ENCODE data around the gene FAM114A1. TPM values are rescaled to one million over a fixed set of nuclear protein-coding genes. Genes with fewer than 3 reads are reported as not detected.

Gene FAM114A1
- total and polyA plus RNA-seq, 2 experiments from 2014 or later, result 13.0 to 14.5 TPM

GRCh38 chr4:38917481-38918025 is 49.9 kb downstream of the FAM114A1 start:
- Mint-ChIP-seq H3K4me1 (no peaks in the 10 kb centered on the region), H3K9me3 (no peaks in the 10 kb centered on the region), H3K4me3 (no peak overlapping the region), H3K36me3 (ENCODE audit: low read depth) (peaks cover 7% of the 10 kb centered on the region; the same call in 2 of the 3 replicates), H3K27me3 (ENCODE audit: insufficient read depth, low read depth, poor library complexity) (peaks cover 1% of the 10 kb centered on the region), H3K27ac (no peak overlapping the region)
- Histone ChIP-seq H4K20me1 (replicated peaks; ENCODE audit: insufficient read depth) (no peaks in the 10 kb centered on the region), H3K9me2 (ENCODE audit: insufficient read depth) (no peaks in the 10 kb centered on the region), H2AFZ (no peak overlapping the region), H3K36me3 (ENCODE audit: insufficient read depth) (no peaks in the 10 kb centered on the region), H3K79me2 (replicated peaks; ENCODE audit: insufficient read depth) (no peaks in the 10 kb centered on the region), H3K4me1 (ENCODE audit: insufficient read depth) (no peaks in the 10 kb centered on the region), H3K4me2 (no peak overlapping the region), H3F3A (replicated peaks; ENCODE audit: low read depth) (no peaks in the 10 kb centered on the region), H3K27me3 (ENCODE audit: insufficient read depth) (no peaks in the 10 kb centered on the region), H3K4me3 (no peak overlapping the region), H3K27ac (ENCODE audit: low read depth) (no peak overlapping the region)
- no peak for ATAC-seq
- no peak for DNase-seq (ENCODE audit: low spot score)
- TF ChIP-seq JUNB (IDR thresholded peaks at IDR 0.05; ENCODE audit: unreplicated experiment) (no peak), ZNF462 (CRISPR knock-in tag; IDR thresholded peaks at IDR 0.05) (no peak), REST (IDR thresholded peaks at IDR 0.05; ENCODE audit: unreplicated experiment) (no peak), ETS1 (IDR thresholded peaks at IDR 0.05) (no peak), ZNF114 (CRISPR knock-in tag; IDR thresholded peaks at IDR 0.05) (no peak), POLR2AphosphoS5 (IDR thresholded peaks at IDR 0.05; ENCODE audit: low read depth) (no peak), NANOG (IDR thresholded peaks at IDR 0.05; ENCODE audit: borderline replicate concordance) (no peak), ZNF331 (CRISPR knock-in tag; IDR thresholded peaks at IDR 0.05; ENCODE audit: low read depth) (no peak), EZH2phosphoT487 (IDR thresholded peaks at IDR 0.05; ENCODE audit: unreplicated experiment) (no peak), CTCF (conservative IDR thresholded peaks at IDR 0.05; ENCODE audit: low read depth in 2 of 2) (no peak)

Data from GM23338 (cell line).